ENCODE measurements around the gene APOBEC3G. TPM values are rescaled to one million over a fixed set of nuclear protein-coding genes. Genes with fewer than 3 reads are reported as not detected.
"Not testable (repeated sequence)": the region's sequence is repeated elsewhere in the genome, so short reads cannot be mapped to it uniquely, and the experiment has no call there.

Gene APOBEC3G
- total RNA-seq: 145 and 152 TPM in 2 replicates

GRCh38 chr22:39077026-39077840 is at the start of gene APOBEC3G:
APOBEC3G (plus strand) TSS chr22:39077275; CDS start chr22:39077362, 87 bp downstream.
- ATAC-seq (ENCODE audit: low read depth): peak; percentile 84
- intact Hi-C loops (cut with micrococcal nuclease): loop anchor here (1.0 kb wide), 2 partner anchors 11 to 23 kb away; no protein-coding TSS in a partner anchor
- H3K9me3 Mint-ChIP-seq, H3K27me3 Mint-ChIP-seq, CTCF ChIA-PET: not testable (repeated sequence)
- peaks cover 83% of the 10 kb centered on the region for H3K4me1 Mint-ChIP-seq
- H3K4me3 Mint-ChIP-seq: peak within 1 kb of the TSS; percentile 93
- H3K27ac Mint-ChIP-seq: peak within 1 kb of the TSS; percentile 91
- H3K36me3 Mint-ChIP-seq (ENCODE audit: low read depth): peaks cover 39% of the 10 kb centered on the region
- peak; percentile 37 for DNase-seq
- POLR2A ChIA-PET: interaction anchor here (0.6 to 16.5 kb wide), 7 partner anchors 10 to 92 kb away, joined by 3 to 212 read pairs (median 4); partner anchors contain the start of genes APOBEC3C and APOBEC3H

- Mint-ChIP-seq H3K27me3 (no peaks in the 10 kb centered on the region), H3K4me1 (peaks cover 23% of the 10 kb centered on the region), H3K9me3 (no peaks in the 10 kb centered on the region), H3K27ac (no peak overlapping the region), H3K36me3 (ENCODE audit: low read depth) (peaks cover 55% of the 10 kb centered on the region), H3K4me3 (no peak overlapping the region)
- ChIA-PET POLR2A (interaction anchor here (0.6 kb wide), 1 partner anchor 14 kb away, joined by 3 read pairs; no protein-coding TSS in a partner anchor), CTCF (no interaction called here)
- intact Hi-C loops (cut with micrococcal nuclease): no loop called here
- TF ChIP-seq CTCF (IDR thresholded peaks at IDR 0.05): no peak
- DNase-seq: no peak
- no peak for ATAC-seq (ENCODE audit: low read depth)
These were observed 49.4 kb upstream of the APOBEC3G start for GRCh38 chr22:39027717-39028116.

GRCh38 chr22:39028281-39028680 is 48.8 kb upstream of the APOBEC3G start:
- intact Hi-C loops (cut with micrococcal nuclease): no loop called here
- H3K27me3 Mint-ChIP-seq: no peaks in the 10 kb centered on the region
- DNase-seq (no peak), ATAC-seq (ENCODE audit: low read depth) (no peak)
- CTCF ChIA-PET: no interaction called here
- H3K27ac Mint-ChIP-seq: peak overlapping the region; percentile 30
- H3K9me3 Mint-ChIP-seq: no peaks in the 10 kb centered on the region
- no peak overlapping the region for H3K4me3 Mint-ChIP-seq
- POLR2A ChIA-PET: interaction anchor here (0.5 kb wide), 1 partner anchor 100 kb away, joined by 10 read pairs; no protein-coding TSS in a partner anchor
- no peak for TF ChIP-seq CTCF (IDR thresholded peaks at IDR 0.05)
- H3K4me1 Mint-ChIP-seq: peaks cover 22% of the 10 kb centered on the region
- H3K36me3 Mint-ChIP-seq (ENCODE audit: low read depth): peaks cover 57% of the 10 kb centered on the region

- Mint-ChIP-seq H3K9me3 (no peaks in the 10 kb centered on the region), H3K36me3 (ENCODE audit: low read depth) (peaks cover 53% of the 10 kb centered on the region), H3K4me3 (no peak overlapping the region), H3K27me3 (no peaks in the 10 kb centered on the region), H3K27ac (peak overlapping the region; percentile 56), H3K4me1 (peaks cover 15% of the 10 kb centered on the region)
- no peak for ATAC-seq (ENCODE audit: low read depth)
- POLR2A ChIA-PET: interaction anchor here (0.6 to 0.9 kb wide), 3 partner anchors 10 to 164 kb away, joined by 3 to 8 read pairs (median 5); no protein-coding TSS in a partner anchor
- intact Hi-C loops (cut with micrococcal nuclease): no loop called here
- CTCF ChIA-PET: no interaction called here
- no peak for TF ChIP-seq CTCF (IDR thresholded peaks at IDR 0.05)
- DNase-seq: no peak
These were observed 47.8 kb upstream of the APOBEC3G start for GRCh38 chr22:39029227-39029626.

- Mint-ChIP-seq H3K4me3 (no peak overlapping the region), H3K27me3 (no peaks in the 10 kb centered on the region), H3K4me1 (peaks cover 2% of the 10 kb centered on the region), H3K36me3 (ENCODE audit: low read depth) (peaks cover 39% of the 10 kb centered on the region), H3K9me3 (no peaks in the 10 kb centered on the region), H3K27ac (no peak overlapping the region)
- ATAC-seq (ENCODE audit: low read depth): no peak
- POLR2A ChIA-PET: no interaction called here
- TF ChIP-seq CTCF (IDR thresholded peaks at IDR 0.05): no peak
- intact Hi-C loops (cut with micrococcal nuclease): no loop called here
- CTCF ChIA-PET: no interaction called here
- DNase-seq: no peak
These were observed 46.4 kb upstream of the APOBEC3G start for GRCh38 chr22:39030705-39031104.

- H3K36me3 Mint-ChIP-seq (ENCODE audit: low read depth): peaks cover 29% of the 10 kb centered on the region
- POLR2A ChIA-PET: interaction anchor here (0.7 kb wide), 1 partner anchor 137 kb away, joined by 3 read pairs; no protein-coding TSS in a partner anchor
- DNase-seq; intact Hi-C loops (cut with micrococcal nuclease); H3K4me3 Mint-ChIP-seq; H3K27me3 Mint-ChIP-seq; CTCF ChIA-PET; H3K27ac Mint-ChIP-seq; ATAC-seq (ENCODE audit: low read depth); H3K9me3 Mint-ChIP-seq; H3K4me1 Mint-ChIP-seq: not testable (repeated sequence)
These were observed 45.4 kb upstream of the APOBEC3G start for GRCh38 chr22:39031434-39032295.

GRCh38 chr22:39037071-39037470 is 40.0 kb upstream of the APOBEC3G start:
- H3K9me3 Mint-ChIP-seq; intact Hi-C loops (cut with micrococcal nuclease); H3K27me3 Mint-ChIP-seq; DNase-seq; ATAC-seq (ENCODE audit: low read depth); H3K4me3 Mint-ChIP-seq; CTCF ChIA-PET: not testable (repeated sequence)
- Mint-ChIP-seq H3K36me3 (ENCODE audit: low read depth) (peaks cover 18% of the 10 kb centered on the region), H3K4me1 (peaks cover 28% of the 10 kb centered on the region), H3K27ac (peak overlapping the region; percentile 75)
- POLR2A ChIA-PET: interaction anchor here (0.6 to 1.2 kb wide), 4 partner anchors 14 to 62 kb away, joined by 3 to 4 read pairs (median 3); no protein-coding TSS in a partner anchor
